Measurements from ENCODE around the gene HSPA4.

The HSPA4 gene

GRCh38 chr5:133106343-133106742, 54.5 kb downstream of the HSPA4 start:
- H3K36me3 ChIP-seq (ENCODE audit: insufficient read depth, low read length), result peaks cover 19% of the 10 kb centered on the region
- H3K9ac ChIP-seq (ENCODE audit: low read depth, low read length), result no peak overlapping the region

GRCh38 chr5:133106761-133107572, 55.2 kb downstream of the HSPA4 start:
- H3K36me3 ChIP-seq (ENCODE audit: insufficient read depth, low read length), result peaks cover 15% of the 10 kb centered on the region
- H3K9me3 ChIP-seq (ENCODE audit: control insufficient read depth, insufficient read depth, low read length), result no peaks in the 10 kb centered on the region
- no peak overlapping the region for H3K9ac ChIP-seq (ENCODE audit: low read depth, low read length)
- H3K4me1 ChIP-seq (ENCODE audit: insufficient read depth, low read length), result no peaks in the 10 kb centered on the region

More at GRCh38 chr5:133106343-133106742, 54.5 kb downstream of the HSPA4 start:
- H3K9me3 ChIP-seq (ENCODE audit: control insufficient read depth, insufficient read depth, low read length), result no peaks in the 10 kb centered on the region
- no peaks in the 10 kb centered on the region for H3K4me1 ChIP-seq (ENCODE audit: insufficient read depth, low read length)

GRCh38 chr5:133108481-133108921, 56.7 kb downstream of the HSPA4 start:
- Histone ChIP-seq H3K9me3 (ENCODE audit: control insufficient read depth, insufficient read depth, low read length) (no peaks in the 10 kb centered on the region), H3K9ac (ENCODE audit: low read depth, low read length) (no peak overlapping the region), H3K4me1 (ENCODE audit: insufficient read depth, low read length) (no peaks in the 10 kb centered on the region), H3K36me3 (ENCODE audit: insufficient read depth, low read length) (peaks cover 4% of the 10 kb centered on the region; the same call in 1 of the 2 replicates)

- Histone ChIP-seq H3K9me3 (ENCODE audit: control insufficient read depth, insufficient read depth, low read length) (no peaks in the 10 kb centered on the region), H3K4me1 (ENCODE audit: insufficient read depth, low read length) (no peaks in the 10 kb centered on the region), H3K9ac (ENCODE audit: low read depth, low read length) (no peak overlapping the region), H3K36me3 (ENCODE audit: insufficient read depth, low read length) (no peaks in the 10 kb centered on the region)
Observed at GRCh38 chr5:133109655-133110483, 58.1 kb downstream of the HSPA4 start.

- Histone ChIP-seq H3K9ac (ENCODE audit: low read depth, low read length) (no peak overlapping the region), H3K9me3 (ENCODE audit: control insufficient read depth, insufficient read depth, low read length) (no peaks in the 10 kb centered on the region), H3K4me1 (ENCODE audit: insufficient read depth, low read length) (no peaks in the 10 kb centered on the region), H3K36me3 (ENCODE audit: insufficient read depth, low read length) (no peaks in the 10 kb centered on the region)
Observed at GRCh38 chr5:133110709-133111108, 58.9 kb downstream of the HSPA4 start.

GRCh38 chr5:133111299-133111698, 59.5 kb downstream of the HSPA4 start:
- Histone ChIP-seq H3K9me3 (ENCODE audit: control insufficient read depth, insufficient read depth, low read length) (no peaks in the 10 kb centered on the region), H3K4me1 (ENCODE audit: insufficient read depth, low read length) (no peaks in the 10 kb centered on the region), H3K36me3 (ENCODE audit: insufficient read depth, low read length) (no peaks in the 10 kb centered on the region), H3K9ac (ENCODE audit: low read depth, low read length) (no peak overlapping the region)

- Histone ChIP-seq H3K9ac (ENCODE audit: low read depth, low read length) (no peak overlapping the region), H3K4me1 (ENCODE audit: insufficient read depth, low read length) (no peaks in the 10 kb centered on the region), H3K36me3 (ENCODE audit: insufficient read depth, low read length) (no peaks in the 10 kb centered on the region), H3K9me3 (ENCODE audit: control insufficient read depth, insufficient read depth, low read length) (no peaks in the 10 kb centered on the region)
Observed at GRCh38 chr5:133112026-133112660, 60.3 kb downstream of the HSPA4 start.

GRCh38 chr5:133113331-133114061, 61.7 kb downstream of the HSPA4 start:
- Histone ChIP-seq H3K4me1 (ENCODE audit: insufficient read depth, low read length) (no peaks in the 10 kb centered on the region), H3K9ac (ENCODE audit: low read depth, low read length) (no peak overlapping the region), H3K9me3 (ENCODE audit: control insufficient read depth, insufficient read depth, low read length) (no peaks in the 10 kb centered on the region), H3K36me3 (ENCODE audit: insufficient read depth, low read length) (no peaks in the 10 kb centered on the region)

- Histone ChIP-seq H3K9ac (ENCODE audit: low read depth, low read length) (no peak overlapping the region), H3K9me3 (ENCODE audit: control insufficient read depth, insufficient read depth, low read length) (no peaks in the 10 kb centered on the region), H3K4me1 (ENCODE audit: insufficient read depth, low read length) (no peaks in the 10 kb centered on the region), H3K36me3 (ENCODE audit: insufficient read depth, low read length) (no peaks in the 10 kb centered on the region)
Observed at GRCh38 chr5:133114166-133114932, 62.5 kb downstream of the HSPA4 start.

GRCh38 chr5:133114933-133115310, 63.1 kb downstream of the HSPA4 start:
- H3K4me1 ChIP-seq (ENCODE audit: insufficient read depth, low read length), result no peaks in the 10 kb centered on the region
- H3K9me3 ChIP-seq (ENCODE audit: control insufficient read depth, insufficient read depth, low read length), result no peaks in the 10 kb centered on the region
- no peak overlapping the region for H3K9ac ChIP-seq (ENCODE audit: low read depth, low read length)
- no peaks in the 10 kb centered on the region for H3K36me3 ChIP-seq (ENCODE audit: insufficient read depth, low read length)

- Histone ChIP-seq H3K4me1 (ENCODE audit: insufficient read depth, low read length) (no peaks in the 10 kb centered on the region), H3K36me3 (ENCODE audit: insufficient read depth, low read length) (no peaks in the 10 kb centered on the region), H3K9me3 (ENCODE audit: control insufficient read depth, insufficient read depth, low read length) (no peaks in the 10 kb centered on the region), H3K9ac (ENCODE audit: low read depth, low read length) (no peak overlapping the region)
Observed at GRCh38 chr5:133116601-133117000, 64.8 kb downstream of the HSPA4 start.

- Histone ChIP-seq H3K4me1 (ENCODE audit: insufficient read depth, low read length) (no peaks in the 10 kb centered on the region), H3K9ac (ENCODE audit: low read depth, low read length) (no peak overlapping the region), H3K9me3 (ENCODE audit: control insufficient read depth, insufficient read depth, low read length) (no peaks in the 10 kb centered on the region), H3K36me3 (ENCODE audit: insufficient read depth, low read length) (no peaks in the 10 kb centered on the region)
Observed at GRCh38 chr5:133117166-133117911, 65.5 kb downstream of the HSPA4 start.

GRCh38 chr5:133117912-133118445, 66.2 kb downstream of the HSPA4 start:
- Histone ChIP-seq H3K9ac (ENCODE audit: low read depth, low read length) (no peak overlapping the region), H3K36me3 (ENCODE audit: insufficient read depth, low read length) (no peaks in the 10 kb centered on the region), H3K4me1 (ENCODE audit: insufficient read depth, low read length) (no peaks in the 10 kb centered on the region), H3K9me3 (ENCODE audit: control insufficient read depth, insufficient read depth, low read length) (no peaks in the 10 kb centered on the region)
